Measurements from ENCODE around the gene KDM8.

The KDM8 gene

DNA sequence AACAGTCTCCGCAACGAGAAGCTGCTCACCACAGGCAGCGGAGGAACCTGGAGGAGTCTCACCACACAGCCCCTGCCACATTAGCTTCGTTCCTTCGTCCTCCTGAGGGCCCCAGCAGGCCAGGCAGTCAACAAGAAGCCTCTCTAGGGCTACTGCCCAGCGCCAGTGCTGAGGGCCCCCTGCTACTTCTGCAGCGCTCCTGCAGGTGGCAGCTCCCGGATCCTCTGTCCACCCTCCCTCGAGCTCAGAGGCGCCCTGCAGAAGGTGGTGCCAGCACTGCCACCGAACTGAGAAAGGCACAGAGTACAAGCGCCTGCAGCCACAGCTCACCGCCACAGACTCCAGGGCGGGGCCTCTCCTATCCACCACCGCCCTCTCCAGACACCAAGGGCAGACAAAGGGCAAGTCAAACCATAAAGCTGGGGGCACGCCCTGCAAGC lies 27.3 kb downstream of the KDM8 start:
- DNase-seq (ENCODE audit: low read depth) = peak; percentile 51

DNA sequence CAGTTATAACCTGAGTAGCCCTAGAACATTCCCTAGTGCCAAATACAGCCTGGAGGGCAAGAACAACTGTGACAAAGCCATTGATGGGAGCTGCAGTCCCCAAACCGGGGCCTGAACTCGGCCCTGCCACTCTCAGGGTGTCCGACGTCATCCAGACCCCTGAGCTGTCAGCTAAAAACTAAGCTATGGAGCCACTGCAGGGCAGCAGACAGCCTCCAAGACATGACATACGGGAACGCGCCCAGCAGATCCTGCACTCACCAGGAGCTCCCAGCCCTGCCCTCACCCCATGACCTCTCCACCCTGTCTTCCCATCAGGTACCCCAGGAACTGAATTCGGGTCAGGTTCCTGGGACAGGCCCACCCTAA lies 28.4 kb downstream of the KDM8 start:
- DNase-seq (ENCODE audit: low read depth) = no peak

DNA sequence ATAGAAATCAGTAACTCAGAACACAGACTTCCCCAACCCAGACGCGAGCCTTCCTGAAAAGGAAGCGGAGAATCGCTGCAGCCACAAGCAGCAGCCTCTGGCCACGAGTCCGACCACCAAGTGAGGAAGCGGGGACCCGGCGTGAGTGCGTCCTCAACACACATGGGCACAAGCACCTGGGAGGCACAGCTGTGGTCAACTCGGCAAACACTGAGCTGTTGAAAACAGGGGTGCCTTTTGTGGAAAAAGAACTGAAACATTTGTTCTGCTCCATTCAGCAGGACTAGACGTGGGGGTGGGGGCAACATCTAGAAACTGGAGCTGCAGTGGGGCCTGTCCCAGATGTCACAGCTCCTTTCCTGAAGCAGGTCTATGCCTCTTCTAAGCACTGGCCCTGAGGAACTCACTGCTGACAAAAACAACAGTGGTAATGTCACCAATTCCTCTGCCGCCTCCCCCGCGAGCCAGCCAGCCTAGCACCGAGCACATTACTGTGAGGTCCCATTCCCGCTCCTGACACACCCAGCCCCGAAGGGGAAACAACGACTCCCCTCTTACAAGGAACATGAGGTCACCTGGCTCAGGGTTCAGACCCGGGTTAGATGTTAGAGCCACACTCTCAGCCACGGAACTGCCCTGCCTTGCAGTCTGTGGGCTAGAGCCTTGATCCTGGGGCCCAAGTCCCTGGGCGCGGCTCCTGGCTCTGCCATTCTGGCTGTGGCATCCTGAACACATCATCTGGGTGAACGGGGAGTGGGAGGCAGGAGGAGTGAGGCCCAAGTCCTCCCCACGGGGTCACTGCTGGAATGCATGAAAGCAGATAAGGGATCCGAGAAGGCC lies 29.0 kb downstream of the KDM8 start:
- DNase-seq (ENCODE audit: low read depth) = no peak

DNA sequence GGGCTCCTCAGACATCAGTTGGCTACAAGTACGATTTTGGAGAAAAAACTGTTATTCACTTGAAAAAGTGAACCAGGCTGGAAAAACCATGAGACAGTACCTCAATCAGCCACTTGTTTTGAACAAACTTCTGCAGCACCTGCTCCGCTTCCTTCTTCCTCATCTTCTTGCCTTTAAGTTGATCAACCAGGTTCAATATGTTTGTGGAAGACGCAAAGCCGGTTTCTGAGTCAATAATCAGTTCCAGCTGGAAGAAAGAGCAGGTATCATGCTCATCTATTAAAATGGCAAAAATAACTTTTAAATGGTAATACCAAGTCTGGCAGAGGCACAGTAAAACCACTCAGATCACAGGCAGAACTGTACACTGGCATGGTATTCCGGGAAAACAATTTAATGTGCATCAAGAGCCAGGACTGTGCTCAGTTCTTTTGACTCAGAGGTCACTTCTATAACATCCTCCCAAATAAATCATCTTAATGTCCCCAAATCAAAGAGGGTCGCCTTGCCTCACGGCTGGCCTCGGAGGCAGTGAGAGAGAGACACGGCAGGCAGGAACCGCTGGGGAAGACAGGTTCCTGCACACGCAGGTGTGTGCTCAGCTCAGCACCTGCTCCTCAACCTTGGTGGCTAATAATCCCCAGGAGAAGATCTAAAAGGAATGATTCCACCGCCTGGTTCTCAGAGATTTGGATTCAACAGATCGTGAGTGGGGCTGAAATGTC lies 29.7 kb downstream of the KDM8 start:
- no peak for DNase-seq (ENCODE audit: low read depth)

DNA sequence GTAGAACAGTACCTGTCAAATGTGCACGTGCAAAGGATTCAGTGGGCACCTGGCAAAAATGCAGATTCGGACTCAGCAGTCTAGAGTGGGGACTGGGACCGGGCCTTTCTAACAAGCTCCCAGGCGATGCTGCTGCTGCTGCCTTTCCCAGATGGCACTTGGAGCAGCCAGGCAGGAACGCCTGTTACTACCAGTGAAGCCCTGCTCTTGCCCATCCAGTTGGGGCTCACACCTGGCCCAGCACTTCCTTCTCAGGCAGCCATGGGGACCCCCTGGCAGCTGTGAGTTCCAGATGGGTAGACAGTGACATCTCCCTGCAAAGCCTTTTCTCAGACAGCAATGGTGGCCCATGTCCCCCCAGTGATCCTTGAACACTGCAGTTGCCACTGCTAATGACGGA lies 30.4 kb downstream of the KDM8 start:
- DNase-seq (ENCODE audit: low read depth) = no peak

DNA sequence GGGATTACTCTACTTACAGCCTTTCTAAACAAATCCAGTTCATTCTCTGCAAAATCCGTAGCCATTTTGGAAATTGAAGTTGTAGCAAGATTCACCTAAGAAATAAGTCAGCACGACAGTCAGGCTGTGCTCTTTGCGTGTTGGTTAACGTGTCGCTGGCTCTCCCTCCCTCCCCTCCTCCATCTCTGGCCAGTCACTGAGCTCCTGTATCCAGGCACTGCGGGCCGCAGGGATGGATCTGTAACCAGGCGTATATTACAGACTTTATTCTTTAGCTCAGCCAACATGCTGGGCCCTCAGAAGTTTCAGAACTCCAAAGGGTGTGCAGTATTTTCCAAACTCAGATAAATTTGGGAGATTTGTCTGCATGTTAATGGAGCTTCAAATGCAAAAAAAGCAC lies 30.8 kb downstream of the KDM8 start:
- DNase-seq (ENCODE audit: low read depth) = no peak

DNA sequence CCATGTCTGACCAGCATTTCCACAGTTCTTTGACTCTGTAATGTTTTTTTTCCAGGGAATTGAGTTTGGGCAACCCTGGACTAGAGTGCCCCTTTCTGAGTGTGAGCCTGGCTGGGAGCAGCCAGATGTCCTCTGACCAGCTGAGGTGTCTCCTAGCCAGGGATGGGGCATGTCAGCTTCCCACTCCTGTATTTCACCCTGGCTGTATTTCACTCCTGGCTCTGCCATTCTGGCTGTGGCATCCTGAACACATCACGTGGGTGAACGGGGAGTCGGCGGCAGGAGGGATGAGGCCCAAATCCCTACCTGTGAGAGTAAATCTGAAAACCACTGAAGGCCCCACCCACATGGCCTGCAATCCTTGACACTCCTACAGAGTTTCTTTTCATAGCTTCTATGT lies 31.3 kb downstream of the KDM8 start:
- no peak for DNase-seq (ENCODE audit: low read depth)

DNA sequence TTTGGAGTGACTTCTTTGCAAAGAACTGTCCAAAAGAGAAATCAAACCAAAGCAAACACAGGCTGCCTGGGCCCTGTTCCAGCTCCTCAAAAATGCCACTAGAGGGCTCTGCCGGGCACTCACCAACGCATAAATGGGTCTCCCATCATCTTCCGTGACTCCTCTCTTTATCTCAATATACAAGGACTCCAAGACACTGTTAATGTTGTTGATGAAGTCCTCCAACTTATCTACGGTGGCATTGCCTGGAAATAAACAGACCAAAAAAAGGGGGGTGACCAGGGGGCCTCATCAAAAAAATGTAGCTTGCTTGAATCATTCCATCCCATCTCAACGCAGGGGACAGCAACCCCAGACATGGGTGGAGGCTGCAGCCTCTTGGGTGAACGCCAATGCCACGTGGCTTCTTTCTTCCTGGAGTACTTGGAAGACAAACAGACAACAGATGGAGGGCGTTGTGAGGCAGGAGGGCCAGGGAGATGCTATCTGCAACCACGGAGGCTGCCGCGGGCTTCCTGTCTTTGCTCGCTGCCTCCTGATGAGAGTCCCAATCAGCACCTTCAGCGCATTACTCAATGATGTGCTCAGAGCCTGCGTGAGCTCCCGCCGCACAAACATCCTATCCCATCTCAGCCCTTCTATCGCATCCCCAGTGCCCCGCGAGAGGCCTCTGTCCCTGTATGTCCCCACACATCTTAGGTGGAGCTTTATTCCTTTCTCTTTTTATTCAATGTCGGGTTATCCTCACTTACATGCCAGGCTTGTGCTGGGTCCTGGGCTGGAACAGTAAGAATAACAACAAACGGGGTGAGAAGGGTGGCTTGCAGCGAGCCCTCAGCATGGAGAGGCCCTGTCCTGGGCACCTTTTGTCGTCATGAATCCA lies 32.0 kb downstream of the KDM8 start:
- DNase-seq (ENCODE audit: low read depth) = peak; percentile 74

DNA sequence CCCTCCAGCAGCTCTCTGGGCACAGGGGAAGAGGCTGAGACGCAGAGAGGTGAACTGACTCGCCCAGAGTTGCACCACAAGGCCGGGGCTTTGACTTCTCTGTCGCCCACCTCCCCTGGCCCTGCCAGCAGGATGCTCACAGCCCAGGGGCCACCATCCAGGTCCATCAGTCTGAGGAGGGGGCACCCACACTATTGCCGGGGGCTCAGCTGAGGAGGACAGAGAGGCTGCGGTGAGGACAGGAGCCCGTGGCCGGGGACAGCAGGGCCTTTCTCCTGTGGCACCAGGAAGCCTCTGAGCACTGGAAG lies 32.6 kb downstream of the KDM8 start:
- no peak for DNase-seq (ENCODE audit: low read depth)

DNA sequence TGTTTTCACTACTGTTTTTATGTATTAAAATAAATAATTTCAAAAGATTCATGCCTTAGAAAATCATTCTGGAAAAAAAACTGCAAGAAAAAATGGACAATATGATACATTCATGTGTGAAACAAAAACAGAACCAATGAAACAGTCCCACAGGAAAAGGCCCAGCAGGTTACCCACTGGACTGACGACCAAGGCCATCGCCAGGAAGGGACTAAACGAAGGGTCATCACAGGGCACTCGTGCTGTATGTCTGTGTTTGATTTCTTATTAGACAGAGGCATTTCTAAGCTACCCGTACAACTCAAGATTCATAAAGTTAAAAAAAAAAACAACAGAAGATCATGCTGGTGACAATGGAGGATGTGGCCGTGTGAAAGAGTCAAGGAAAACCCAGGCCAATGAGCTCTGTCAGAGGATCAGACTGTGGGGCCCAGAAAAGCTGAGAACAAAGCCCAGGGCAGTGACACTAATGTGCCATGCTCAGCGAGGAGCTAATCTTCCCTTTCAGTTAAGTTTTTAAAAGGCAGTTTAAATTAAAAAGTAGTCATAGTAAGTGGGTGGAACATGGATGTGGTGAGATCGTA lies 33.4 kb downstream of the KDM8 start:
- no peak for DNase-seq (ENCODE audit: low read depth)

DNA sequence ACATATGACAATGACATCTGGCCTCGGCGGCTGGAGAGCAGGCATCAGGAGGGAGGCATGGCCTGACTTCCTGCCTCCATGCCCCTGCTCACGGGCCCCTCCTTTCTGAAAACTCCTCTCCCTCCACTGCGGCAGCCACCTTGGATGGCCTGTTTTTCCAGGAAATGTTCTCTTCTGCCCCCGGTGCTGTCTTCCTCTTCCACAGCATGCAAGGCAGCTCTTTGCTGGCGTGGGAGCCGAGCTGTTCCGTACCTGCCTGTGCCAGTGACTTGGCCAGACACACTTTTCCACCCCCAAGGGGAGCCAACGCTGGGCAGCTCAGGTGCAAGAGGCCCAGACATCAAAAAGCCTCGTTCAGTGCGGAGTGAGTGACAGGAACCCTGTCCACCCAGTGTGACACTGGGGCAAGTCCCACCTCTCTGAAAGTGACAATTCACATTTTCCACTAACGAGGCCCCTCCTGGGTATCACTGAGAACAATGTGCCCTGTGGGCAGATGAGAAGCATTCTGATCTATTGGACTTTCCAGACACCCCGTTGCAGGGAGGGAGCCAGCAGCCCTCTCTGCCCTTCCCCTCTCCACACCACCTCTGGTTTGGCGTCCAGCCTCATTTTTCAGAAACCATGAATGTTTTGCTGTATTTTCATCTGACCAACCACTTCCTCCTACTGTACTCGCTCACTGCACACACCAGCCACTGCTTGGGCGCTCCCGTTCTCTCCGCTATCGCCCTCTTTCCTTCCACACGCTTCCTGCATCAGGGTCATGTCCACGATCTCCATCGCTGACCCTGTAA lies 34.1 kb downstream of the KDM8 start:
- DNase-seq (ENCODE audit: low read depth) = peak; percentile 54

DNA sequence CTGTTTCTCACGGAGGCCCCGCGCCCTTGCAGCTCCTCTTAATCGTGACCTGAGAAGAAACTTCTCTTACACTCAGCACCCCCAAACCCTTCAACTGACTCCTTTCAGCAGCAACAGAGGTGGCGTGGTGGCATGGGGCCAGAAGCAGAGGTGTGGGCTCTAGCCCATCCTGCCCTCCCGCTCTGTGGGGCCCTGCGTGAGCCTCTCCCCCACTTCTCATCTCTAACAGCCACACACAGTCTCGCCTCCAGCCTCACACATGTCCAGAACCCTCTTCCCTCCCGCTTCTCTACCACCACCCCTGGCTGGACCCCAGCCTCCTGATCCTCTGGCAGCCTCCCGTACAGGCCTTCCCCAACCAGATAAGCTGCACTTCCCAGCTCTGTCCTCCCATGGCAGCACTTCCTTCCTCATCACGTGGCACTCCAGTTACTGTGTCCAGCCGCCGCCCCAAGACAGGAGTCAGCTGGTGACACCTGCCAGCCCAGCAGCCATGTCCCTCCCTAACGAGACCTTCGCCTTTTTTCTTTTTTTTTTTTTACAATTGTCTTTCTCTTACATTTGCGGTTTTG lies 34.8 kb downstream of the KDM8 start:
- no peak for DNase-seq (ENCODE audit: low read depth)

DNA sequence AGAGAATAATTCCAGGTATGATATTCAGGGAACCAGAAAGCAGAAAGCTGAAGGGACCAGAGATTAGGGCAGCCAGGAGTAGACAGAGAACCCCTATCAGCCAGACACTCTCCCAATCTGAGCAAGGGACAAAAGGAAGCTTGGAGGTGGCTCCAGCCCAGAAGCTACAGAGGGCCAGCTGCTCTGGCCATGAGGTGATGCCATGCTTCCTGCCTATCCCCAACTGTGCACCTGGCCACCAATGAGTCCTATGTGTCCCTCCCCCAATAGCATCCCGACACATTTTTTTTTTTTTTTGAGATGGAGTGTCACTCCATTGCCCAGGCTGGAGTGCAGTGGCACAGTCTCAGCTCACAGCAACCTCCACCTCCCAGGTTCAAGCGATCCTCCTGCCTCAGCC lies 35.3 kb downstream of the KDM8 start:
- no peak for DNase-seq (ENCODE audit: low read depth)

DNA sequence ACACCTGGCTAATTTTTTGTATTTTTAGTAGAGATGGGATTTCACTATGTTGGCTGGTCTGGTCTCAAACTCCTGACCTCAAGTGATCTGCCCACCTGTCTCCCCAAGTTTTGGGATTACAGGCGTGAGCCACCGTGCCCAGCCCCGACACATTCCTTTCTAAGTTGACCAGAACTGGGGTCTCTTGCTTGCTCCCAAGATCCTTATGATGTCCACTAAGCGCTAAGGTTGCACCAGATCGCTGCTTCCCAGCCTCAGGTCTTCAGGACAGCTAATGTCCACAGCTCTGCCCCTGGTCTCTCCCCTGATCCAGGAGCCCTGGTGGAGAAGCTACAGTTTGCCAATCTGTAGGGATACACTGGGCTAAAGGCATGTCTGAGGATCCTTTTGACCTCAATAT lies 35.7 kb downstream of the KDM8 start:
- no peak for DNase-seq (ENCODE audit: low read depth)

DNA sequence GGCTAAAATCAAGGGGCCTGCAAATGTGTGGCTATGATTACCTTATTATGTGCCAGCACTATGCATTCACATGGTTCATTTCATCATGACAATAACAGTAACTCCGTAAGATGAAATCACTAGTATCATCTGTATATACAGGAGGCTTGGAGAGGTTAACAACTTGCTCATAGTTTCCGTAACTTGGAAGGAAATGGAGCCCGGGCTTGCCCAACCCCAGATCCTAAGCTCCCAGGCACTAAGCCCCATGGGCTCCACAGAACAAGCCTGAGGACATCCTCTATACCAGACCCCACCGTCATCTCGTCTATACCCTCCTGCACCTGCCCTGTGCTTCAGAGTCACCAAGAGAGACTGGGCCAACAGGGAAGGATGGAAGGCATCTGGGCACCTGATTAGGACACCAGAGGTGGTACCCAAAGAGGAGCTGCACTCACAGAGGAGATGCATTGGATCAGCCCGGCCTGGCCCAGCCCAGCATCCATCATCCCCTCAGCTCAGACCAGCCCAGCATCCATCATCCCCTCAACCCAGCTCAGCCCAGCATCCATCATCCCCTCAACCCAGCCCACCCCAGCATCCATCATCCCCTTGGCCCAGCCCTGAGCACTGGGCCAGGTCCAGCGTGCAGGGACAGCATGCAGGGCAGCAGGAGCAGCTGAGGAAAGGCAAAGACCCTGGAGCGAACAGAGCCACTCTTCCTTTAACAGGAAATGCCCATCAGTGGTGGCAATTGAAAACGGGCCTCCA lies 36.8 kb downstream of the KDM8 start:
- DNase-seq (ENCODE audit: low read depth) = no peak

DNA sequence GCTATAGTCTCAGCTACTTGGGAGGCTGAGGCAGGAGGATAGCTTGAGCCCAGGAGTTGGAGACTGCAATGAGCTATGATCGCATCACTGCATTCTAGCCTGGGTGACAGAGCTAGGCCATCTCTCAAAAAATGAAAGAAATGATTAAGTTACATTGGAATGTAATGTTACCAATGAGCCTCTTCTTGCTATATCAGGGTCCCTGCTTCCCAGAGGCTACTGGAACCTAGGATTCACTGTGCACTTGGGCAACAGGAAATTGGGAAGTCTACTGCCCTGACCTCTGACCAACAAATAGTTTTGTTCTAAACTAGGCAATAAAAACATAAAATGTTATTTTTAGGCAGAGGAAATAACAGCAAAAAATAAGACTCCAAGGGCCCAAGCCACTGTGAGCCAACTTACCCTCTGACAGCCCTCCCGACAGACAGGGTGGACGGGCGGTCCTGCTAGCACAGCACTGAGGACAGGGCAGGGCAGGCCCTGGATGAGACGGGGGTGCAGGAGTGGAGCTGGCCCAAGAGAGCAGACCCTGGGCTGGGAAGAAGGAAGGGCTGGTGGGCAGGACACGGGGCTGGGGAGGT lies 37.7 kb downstream of the KDM8 start:
- DNase-seq (ENCODE audit: low read depth) = no peak

DNA sequence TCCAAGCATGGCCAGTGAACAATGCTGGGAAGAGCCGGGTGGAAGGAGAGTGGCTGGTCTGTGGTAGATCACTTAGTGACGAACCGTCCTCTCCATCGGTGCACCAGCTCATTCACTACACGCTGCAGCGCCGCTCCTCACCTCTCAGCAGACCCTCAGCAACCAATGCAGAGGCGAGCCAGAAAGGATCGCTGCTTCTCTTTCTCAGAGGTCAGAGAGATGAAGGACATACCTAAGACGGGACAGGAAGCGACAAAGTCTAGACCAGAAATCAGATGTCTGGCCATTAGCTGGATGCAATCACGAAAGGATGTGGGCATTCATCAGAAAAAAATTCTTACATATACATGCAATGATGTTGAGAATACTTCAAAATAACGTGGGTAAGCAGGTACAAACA lies 38.3 kb downstream of the KDM8 start:
- DNase-seq (ENCODE audit: low read depth) = no peak

DNA sequence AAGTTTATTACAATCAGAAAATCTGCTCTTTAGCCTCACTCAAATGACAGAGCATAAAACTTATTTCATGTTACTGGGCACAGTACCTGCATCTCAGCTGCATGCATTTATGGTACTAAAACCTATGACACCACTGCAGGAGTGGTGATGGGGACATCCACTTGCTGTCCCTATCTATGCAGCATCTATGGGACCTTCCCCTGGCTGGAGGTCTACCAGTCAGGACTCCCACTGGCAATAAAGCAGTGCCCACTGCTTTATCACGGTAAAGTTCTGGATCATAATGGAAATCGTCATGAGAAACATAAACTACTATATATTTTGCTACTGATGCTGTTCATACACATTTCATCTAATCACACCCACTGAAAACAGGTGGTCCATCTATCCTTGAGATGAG lies 39.1 kb downstream of the KDM8 start:
- no peak for DNase-seq (ENCODE audit: low read depth)

DNA sequence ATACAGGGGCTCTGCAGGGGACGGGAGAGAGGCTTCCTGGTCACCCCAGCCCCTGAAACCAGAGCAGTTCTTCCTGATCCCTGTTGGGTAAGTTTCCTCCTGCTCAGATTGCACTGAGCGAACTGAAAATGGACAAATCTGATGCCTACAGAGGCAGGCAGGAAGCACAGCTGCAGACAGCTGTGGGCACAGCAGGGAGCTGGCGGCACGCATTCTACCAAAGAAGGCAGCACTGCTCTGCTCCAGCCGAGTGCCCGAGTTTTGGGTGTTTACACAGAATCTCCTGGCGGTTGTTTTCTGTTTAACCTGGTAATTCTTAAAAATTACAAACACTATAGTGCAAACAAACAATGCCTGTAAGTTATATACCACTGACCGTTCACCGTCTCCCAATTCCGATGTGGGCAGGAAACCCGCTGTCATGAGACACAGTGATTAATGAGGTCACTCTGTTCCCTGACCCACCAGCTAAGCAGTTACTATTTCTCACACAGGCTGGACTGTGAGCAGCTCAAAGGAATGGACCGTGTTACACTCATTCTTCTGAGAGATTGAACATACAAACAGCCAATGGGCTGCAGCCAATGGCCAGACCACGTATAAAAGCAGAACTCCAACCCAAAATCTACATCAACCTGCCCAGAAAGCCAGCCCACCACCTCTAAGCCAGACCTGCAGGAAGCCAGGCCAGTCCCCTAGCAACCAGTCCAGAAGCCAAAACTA lies 39.7 kb downstream of the KDM8 start:
- no peak for DNase-seq (ENCODE audit: low read depth)
